AG09319 (cell line): ENCODE data around the gene PLEKHG5.

ENCODE experiments used
- DNase-seq: peaks from one replicate; pipeline ENCODE4 v3.0.0-alpha.2; 2010; ENCODE audit warnings: low read depth; ENCODE audit errors: extremely low read depth
- TF ChIP-seq, protein P1 (sequence below): IDR thresholded peaks from 2 replicates; pipeline ENCODE4 v1.5.1; 2011; ENCODE audit warnings: low read depth, mild to moderate bottlenecking, inconsistent platforms, low read length, moderate library complexity

The PLEKHG5 gene

DNA sequence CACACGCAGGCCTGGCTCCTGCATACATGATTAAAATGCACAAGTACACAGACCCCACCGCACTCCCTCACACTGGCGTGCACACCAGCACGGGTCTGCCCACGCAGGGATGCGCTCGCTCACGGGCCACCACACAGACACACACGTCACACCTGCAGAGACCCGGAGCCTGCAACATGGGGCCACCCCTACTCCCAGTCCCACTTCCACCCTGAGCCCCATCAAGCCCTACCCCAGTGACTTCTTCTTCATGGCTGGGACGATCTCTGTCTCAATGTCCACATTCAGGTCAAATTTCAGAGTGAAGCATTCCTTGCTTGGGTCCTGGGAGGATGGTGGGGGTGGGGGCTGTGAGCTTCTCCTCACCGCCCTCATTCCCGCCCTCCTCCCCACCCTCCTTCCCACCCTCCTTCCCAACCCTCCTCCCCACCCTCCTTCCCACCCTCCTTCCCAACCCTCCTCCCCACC, 16.6 kb downstream of the PLEKHG5 start:
- no peak for DNase-seq
- TF ChIP-seq, protein P1, sequence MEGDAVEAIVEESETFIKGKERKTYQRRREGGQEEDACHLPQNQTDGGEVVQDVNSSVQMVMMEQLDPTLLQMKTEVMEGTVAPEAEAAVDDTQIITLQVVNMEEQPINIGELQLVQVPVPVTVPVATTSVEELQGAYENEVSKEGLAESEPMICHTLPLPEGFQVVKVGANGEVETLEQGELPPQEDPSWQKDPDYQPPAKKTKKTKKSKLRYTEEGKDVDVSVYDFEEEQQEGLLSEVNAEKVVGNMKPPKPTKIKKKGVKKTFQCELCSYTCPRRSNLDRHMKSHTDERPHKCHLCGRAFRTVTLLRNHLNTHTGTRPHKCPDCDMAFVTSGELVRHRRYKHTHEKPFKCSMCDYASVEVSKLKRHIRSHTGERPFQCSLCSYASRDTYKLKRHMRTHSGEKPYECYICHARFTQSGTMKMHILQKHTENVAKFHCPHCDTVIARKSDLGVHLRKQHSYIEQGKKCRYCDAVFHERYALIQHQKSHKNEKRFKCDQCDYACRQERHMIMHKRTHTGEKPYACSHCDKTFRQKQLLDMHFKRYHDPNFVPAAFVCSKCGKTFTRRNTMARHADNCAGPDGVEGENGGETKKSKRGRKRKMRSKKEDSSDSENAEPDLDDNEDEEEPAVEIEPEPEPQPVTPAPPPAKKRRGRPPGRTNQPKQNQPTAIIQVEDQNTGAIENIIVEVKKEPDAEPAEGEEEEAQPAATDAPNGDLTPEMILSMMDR: no peak

- TF ChIP-seq, protein P1: no peak
- DNase-seq: no peak
These were observed 17.3 kb downstream of the PLEKHG5 start for GRCh38 chr1:6473974-6474814.

DNA sequence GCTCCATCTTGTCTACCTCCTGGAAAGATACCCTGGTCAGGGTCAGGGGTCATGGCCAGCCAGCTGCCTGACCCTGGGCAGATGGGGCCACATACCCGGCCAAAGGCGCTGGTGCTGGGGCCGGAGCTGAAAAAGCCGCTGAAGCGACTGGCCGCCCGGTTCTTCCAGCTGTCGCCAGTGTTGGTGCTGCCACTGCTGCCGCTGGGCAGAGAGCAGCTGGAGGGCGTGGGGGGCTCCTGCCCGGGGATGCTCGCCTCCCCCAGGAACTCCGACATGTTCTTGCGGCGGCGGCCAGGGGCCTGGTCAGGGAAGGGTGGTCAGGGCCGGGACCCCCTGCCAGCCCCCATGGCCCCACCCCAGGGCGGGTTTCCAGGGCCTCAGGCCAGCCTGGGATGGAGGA, 18.3 kb downstream of the PLEKHG5 start:
- TF ChIP-seq, protein P1: no peak
- DNase-seq: no peak

DNA sequence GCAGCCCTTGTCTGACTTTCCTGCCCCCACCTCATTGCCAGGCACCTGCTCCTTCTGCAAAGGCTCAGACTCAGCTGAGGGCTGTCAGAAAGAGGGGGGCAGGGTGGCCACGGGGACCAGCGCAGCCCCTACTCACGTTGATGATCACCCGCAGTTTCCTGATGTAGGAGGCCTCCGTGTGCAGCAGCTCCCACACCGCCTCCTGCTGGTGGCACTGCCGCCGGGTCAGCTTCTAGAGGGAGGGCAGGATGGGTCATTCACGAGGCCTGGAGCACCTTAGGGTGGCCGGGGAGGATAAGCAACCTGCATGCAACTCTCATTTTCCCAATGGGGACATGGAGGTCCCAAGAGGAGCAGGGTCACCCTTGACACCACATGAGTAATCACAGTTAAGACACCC, 19.1 kb downstream of the PLEKHG5 start:
- TF ChIP-seq, protein P1: peak; percentile 16
- no peak for DNase-seq

- no peak for DNase-seq
- TF ChIP-seq, protein P1: no peak
These were observed 19.5 kb downstream of the PLEKHG5 start for GRCh38 chr1:6471970-6472368.

- TF ChIP-seq, protein P1: no peak
- no peak for DNase-seq
These were observed 20.1 kb downstream of the PLEKHG5 start for GRCh38 chr1:6471086-6471969.
